PC-3 (cell line): ENCODE results near the gene PRDM5.

Experiments used
- EZH2 ChIP-seq: fragments of 300-600 bp; sonication (generic); IDR thresholded peaks from one replicate; pipeline ENCODE4 v1.6.1; 2017; ENCODE audit warnings: antibody characterized with exemption, mild to moderate bottlenecking, low read length; ENCODE audit not compliant: unreplicated experiment
- EZH2phosphoT487 ChIP-seq: fragments of 300-600 bp; sonication (generic); IDR thresholded peaks from 2 replicates; pipeline ENCODE4 v1.6.1; 2018; ENCODE audit warnings: mild to moderate bottlenecking, antibody characterized with exemption, low read length, borderline replicate concordance
- TF ChIP-seq, protein P1 (sequence below): fragments of 300-600 bp; sonication (generic); conservative IDR thresholded peaks from 2 replicates; pipeline ENCODE4 v1.5.1; 2017; ENCODE audit warnings: antibody characterized with exemption, low read depth, mild to moderate bottlenecking, low read length

DNA sequence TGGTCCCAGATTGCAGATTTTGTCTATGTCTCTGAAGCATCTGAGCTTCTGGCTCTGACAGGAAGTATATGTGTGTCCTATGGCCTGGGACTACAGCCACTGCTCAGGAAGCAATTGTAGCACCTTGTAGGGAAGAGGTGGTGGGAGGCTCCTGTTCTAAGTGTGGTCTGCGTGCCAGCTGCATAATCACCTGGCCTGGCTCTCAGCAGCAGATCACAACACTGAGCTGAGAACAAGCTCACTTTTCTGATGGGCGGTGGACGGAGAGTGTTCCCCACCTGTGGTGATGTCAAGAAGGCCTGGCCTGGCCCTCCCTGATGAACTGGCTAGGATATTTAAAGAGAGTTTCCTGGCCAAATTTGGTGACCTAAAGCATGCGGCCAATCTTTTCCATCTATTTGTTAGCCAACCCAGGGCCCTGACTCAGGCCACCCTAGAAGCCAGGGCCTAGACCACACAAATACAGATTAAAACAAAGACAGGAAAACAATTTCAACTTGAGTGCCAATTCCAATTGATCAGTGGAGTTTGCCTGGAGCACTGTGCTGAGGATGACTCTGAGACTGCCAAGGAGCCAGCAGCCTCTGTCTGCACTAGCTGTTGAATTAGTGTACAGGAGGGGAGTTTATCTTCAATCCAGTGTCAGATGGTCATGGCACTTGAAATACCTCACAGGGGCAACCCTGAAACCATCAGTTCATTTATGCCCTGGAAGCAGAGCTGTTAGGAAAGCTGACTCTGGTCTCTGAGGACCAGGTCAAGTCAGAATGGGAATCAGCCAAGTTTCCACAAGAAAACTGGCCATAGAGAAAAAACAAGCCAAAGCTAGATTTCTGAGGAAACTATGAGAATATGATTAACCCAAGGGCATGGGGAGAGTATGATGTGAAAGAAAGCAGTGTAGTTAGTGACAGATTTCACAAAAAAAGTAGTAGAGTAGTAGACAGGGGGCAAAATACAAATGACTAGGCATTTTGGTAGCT is 47.4 kb downstream of the PRDM5 start:
- TF ChIP-seq, protein P1, sequence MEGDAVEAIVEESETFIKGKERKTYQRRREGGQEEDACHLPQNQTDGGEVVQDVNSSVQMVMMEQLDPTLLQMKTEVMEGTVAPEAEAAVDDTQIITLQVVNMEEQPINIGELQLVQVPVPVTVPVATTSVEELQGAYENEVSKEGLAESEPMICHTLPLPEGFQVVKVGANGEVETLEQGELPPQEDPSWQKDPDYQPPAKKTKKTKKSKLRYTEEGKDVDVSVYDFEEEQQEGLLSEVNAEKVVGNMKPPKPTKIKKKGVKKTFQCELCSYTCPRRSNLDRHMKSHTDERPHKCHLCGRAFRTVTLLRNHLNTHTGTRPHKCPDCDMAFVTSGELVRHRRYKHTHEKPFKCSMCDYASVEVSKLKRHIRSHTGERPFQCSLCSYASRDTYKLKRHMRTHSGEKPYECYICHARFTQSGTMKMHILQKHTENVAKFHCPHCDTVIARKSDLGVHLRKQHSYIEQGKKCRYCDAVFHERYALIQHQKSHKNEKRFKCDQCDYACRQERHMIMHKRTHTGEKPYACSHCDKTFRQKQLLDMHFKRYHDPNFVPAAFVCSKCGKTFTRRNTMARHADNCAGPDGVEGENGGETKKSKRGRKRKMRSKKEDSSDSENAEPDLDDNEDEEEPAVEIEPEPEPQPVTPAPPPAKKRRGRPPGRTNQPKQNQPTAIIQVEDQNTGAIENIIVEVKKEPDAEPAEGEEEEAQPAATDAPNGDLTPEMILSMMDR = no peak
- TF ChIP-seq EZH2 = no peak
- TF ChIP-seq EZH2phosphoT487 = no peak
